Heart right ventricle (tissue), 16 donors: Measurements from ENCODE around the gene NCKAP5. TPM values are rescaled to one million over a fixed set of nuclear protein-coding genes. Genes with fewer than 3 reads are reported as not detected.

ENCODE experiments used
- ATAC-seq, 8 donors: fragments of 200-7000 bp; cut with Tn5 transposase; one replicate each; pipeline ENCODE4 v1.9.1; 2020; ENCODE audit warnings: mild to moderate bottlenecking in 8 of 8, moderate library complexity in 8 of 8, moderate number of reproducible peaks in 1 of 8
- DNase-seq, 2 donors: peaks; one replicate each; pipeline ENCODE4 v3.0.0-alpha.2; 2020
- H3K27ac ChIP-seq, 10 donors: fragments of 200-600 bp; sonication (generic) in 2 of 10; one replicate each; pipeline versions ENCODE4 v1.5.0 to v1.8.0; 2020 to 2022; ENCODE audit warnings: mild to moderate bottlenecking in 3 of 10
- H3K27me3 ChIP-seq, 7 donors: fragments of 200-600 bp; one replicate each; pipeline ENCODE4 v1.8.0; 2021 to 2022; ENCODE audit warnings: mild to moderate bottlenecking in 2 of 7
- H3K36me3 ChIP-seq, 9 donors: fragments of 200-600 bp; sonication (generic) in 1 of 9; one replicate each; pipeline versions ENCODE4 v1.5.0 to v1.8.0; 2020 to 2022; ENCODE audit warnings: mild to moderate bottlenecking in 2 of 9
- H3K4me1 ChIP-seq, 9 donors: fragments of 200-600 bp; sonication (generic) in 1 of 9; one replicate each; pipeline versions ENCODE4 v1.5.0 to v1.8.0; 2020 to 2022; ENCODE audit warnings: mild to moderate bottlenecking in 4 of 9
- H3K4me3 ChIP-seq, 10 donors: fragments of 200-600 bp; sonication (generic) in 2 of 10; one replicate each; pipeline versions ENCODE4 v1.5.0 to v1.8.0; 2020 to 2022; ENCODE audit warnings: mild to moderate bottlenecking in 7 of 10, moderate library complexity in 2 of 10
- H3K9me3 ChIP-seq, 11 donors: fragments of 200-600 bp in 10 of 11; sonication (generic) in 2 of 11; one replicate each; pipeline versions ENCODE4 v1.5.0 to v1.8.0; 2013 to 2022; ENCODE audit warnings: mild to moderate bottlenecking in 2 of 11, control low read depth in 1 of 11, moderate library complexity in 1 of 11
- CTCF ChIP-seq, 9 donors: fragments of 200-600 bp; sonication (generic) in 2 of 9; IDR thresholded peaks; one replicate each; pipeline versions ENCODE4 v1.5.0 to v1.8.0; 2021 to 2022; ENCODE audit warnings: antibody characterized with exemption in 9 of 9, mild to moderate bottlenecking in 5 of 9, moderate library complexity in 1 of 9
- WGBS, 2 donors: extraction: QIAGEN DNeasy Blood & Tissue Kit; methylation state at CpG; one replicate each; pipeline ENCODE4 v1.1.7; 2013; ENCODE audit warnings: inconsistent platforms in 1 of 2; 5-methylcytosine and 5-hydroxymethylcytosine counted together
- intact Hi-C, 10 donors: fragments of 100-400 bp; cut with DNase I; formaldehyde crosslinking; loops; one replicate each; pipeline versions ENCODE4 v1.11.1 to v1.14.2; 2022
- polyA plus RNA-seq, 2 donors: library from polyadenylated mRNA; stranded (reverse); fragments of 200-250 nt; gene quantifications; one replicate each; pipeline ENCODE4 v1.2.3, GENCODE V29; 2013
- total RNA-seq, 10 donors: library from RNA; stranded (reverse); fragmentation: NEBNext Ultra II Directional in 3 of 10; extraction: Animal tissue kit (Norgen Biotek cat#: 25700) in 3 of 10; gene quantifications; one replicate each; pipeline versions ENCODE4 v1.2.1 to v1.2.4, GENCODE V29; 2021 to 2023
- donor health status: Arrhythmogenic right ventricular cardiomyopathy.
- donor health status: ischemic (EF 13 %, LVEDD 7.1; RV severe dilation, severe dysfunction).
- donor health status: healthy with polysubstance abuse.
- donor health status: DM: no; HTN: yes; CAD: no.
- donor health status: DM: no; HTN: no; CAD: no.
- donor health status: ischemic (EF 25% LVEDD 6.9; RV normal size, moderate dysfunction).
- donor health status: ischemic (EF 25% LVEDD 5.7; RV mildly dilated, moderate dysfunction).
- donor health status: healthy.
- donor health status: DM: yes; HTN: yes; CAD: no.
- donor health status: Ischemic cardiomyopathy.
- donor health status: ischemic (EF 35%, LVEDD 5.7; RV mildly dilated, moderate dysfunction).
- donor health status: nonischemic (EF 11% LVEDD 7.7; RV severe dilation, severe dysfunction).
- donor health status: DM: yes; HTN: yes; CAD: no.
- donor health status: PGD.
- donor health status: ischemic (EF 29% LVEDD 5.4; RV normal size, mild dysfunction).
- donor health status: nonischemic (EF 23%, LVEDD 6.1; RV moderate dilation, normal function).

Gene NCKAP5
- total and polyA plus RNA-seq, 12 donors = 0.57 to 11.7 (median 6.2) TPM

GRCh38 chr2:132668987-132669907, 899.0 kb downstream of the NCKAP5 start:
- Histone ChIP-seq H3K36me3 (no peaks in the 10 kb centered on the region), H3K27ac (no peak overlapping the region), H3K27me3 (peaks cover 7 to 72% (median 63%) of the 10 kb centered on the region in 7 donors), H3K4me1 (peaks cover 9 to 37% (median 24%) of the 10 kb centered on the region in 9 donors), H3K4me3 (peak overlapping the region; percentile 40 to 63 (median 51)), H3K9me3 (no peaks in the 10 kb centered on the region)
- no peak for TF ChIP-seq CTCF (IDR thresholded peaks at IDR 0.05)
- ATAC-seq (peak in 2 of 8 donors; percentile 36 to 51), DNase-seq (no peak)
- WGBS, 2 donors = 1% methylated on average over 80 of the region's 80 CpGs
- intact Hi-C loops = loop anchor here in 1 of 10 donors (10.0 kb wide), 1 partner anchor 506 kb away; no protein-coding TSS in a partner anchor

DNA sequence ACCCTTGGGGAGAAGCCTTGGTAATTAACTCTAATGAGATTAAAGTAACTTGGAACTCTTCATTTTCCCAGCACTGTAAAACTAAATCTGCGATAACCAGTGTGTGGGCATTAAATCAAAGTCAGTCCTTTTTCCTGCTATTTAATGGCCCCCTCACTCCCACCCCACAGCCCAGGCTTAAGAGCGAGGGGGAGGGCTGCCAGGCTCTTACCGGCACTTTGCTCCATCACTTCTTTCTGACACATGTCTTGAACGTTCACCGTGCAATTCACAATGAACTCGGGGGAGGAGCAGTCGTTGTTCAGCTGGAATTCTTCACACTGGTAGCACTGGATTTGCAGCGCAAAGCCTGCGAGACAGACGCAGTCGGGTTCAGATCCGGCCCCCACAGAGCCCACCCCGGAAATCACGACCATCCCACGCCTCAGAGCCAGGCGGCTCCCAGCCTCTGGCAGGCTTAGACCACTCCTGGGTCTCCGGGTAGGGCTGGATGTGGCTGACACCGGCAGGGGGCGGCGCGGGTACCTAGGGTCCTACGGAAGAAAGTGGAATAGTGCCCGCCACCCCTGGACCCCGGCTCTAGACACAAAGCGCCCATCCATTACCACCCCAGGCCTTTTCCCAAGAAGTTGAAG, 900.0 kb downstream of the NCKAP5 start:
- DNase-seq = peak in 1 of 2 donors; percentile 10
- Histone ChIP-seq H3K36me3 (no peaks in the 10 kb centered on the region), H3K4me3 (peak overlapping the region in 7 of 10 donors; percentile 41 to 63 (median 54)), H3K27ac (no peak overlapping the region), H3K9me3 (no peaks in the 10 kb centered on the region), H3K4me1 (peaks cover 9 to 37% (median 24%) of the 10 kb centered on the region in 9 donors), H3K27me3 (peaks cover 7 to 75% (median 63%) of the 10 kb centered on the region in 7 donors)
- ATAC-seq = peak in 2 of 8 donors; percentile 23 to 29
- WGBS, 2 donors = 8 to 9% methylated on average over 25 of the region's 25 CpGs
- TF ChIP-seq CTCF (IDR thresholded peaks at IDR 0.05) = peak in 3 of 9 donors; percentile 13 to 22 (median 20)
- intact Hi-C loops = loop anchor here in 1 of 10 donors (10.0 kb wide), 1 partner anchor 506 kb away; no protein-coding TSS in a partner anchor

DNA sequence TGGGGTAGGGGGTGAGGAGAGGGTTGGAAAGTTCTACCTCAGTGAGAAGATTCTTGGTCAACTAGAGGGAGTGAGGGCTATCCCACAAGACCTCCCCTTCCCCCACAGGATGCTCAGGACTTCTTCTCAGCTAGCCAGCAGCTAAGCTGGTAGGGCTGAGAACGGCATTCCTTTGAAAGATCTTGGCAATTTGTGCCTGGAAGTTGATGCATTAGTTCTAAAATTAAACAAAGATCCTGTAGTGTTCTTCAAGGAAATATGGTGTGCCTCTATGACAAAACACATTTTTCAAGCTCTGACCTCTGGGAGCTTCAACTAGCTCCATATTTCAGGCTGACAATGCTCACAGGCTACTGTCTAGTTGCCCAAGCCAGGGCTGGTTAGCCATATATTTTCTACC, 900.6 kb downstream of the NCKAP5 start:
- Histone ChIP-seq H3K27ac (no peak overlapping the region), H3K27me3 (peaks cover 7 to 81% (median 62%) of the 10 kb centered on the region in 7 donors), H3K4me1 (peaks cover 9 to 37% (median 24%) of the 10 kb centered on the region in 9 donors), H3K4me3 (no peak overlapping the region), H3K36me3 (no peaks in the 10 kb centered on the region), H3K9me3 (no peaks in the 10 kb centered on the region)
- no peak for TF ChIP-seq CTCF (IDR thresholded peaks at IDR 0.05)
- DNase-seq = no peak
- intact Hi-C loops = loop anchor here in 1 of 10 donors (10.0 kb wide), 1 partner anchor 507 kb away; no protein-coding TSS in a partner anchor
- WGBS, 2 donors = 52 to 65% methylated on average over 1 of the region's 1 CpG
- ATAC-seq = no peak
